Measurements from ENCODE around the gene ELOVL1. TPM values are rescaled to one million over a fixed set of nuclear protein-coding genes. Genes with fewer than 3 reads are reported as not detected.

The ELOVL1 gene
- total RNA-seq, 1 experiment from 2014 or later: 21.6 TPM

DNA sequence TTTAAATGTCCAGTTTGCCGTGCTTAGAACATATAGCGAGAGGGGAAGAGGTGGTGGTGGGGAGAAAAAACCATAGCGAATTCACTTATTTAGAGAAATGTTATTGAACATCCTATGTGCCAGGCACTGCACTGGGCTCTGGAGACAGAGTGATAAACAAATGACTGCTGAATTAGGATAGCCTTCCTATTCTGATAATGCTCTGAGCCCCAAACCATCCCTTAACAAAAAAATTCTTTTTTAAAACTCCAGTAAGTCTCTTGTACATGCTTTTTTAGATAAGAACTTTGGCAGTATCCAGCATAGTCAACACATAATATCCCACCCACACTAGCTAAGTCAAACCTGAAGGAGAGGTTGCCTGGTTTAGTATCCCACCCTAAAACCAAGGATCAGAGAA, 30.4 kb upstream of the ELOVL1 start:
- no peak overlapping the region for H2BK5ac ChIP-seq (ENCODE audit: insufficient read length, low read length)
- no peaks in the 10 kb centered on the region for H3K79me1 ChIP-seq (ENCODE audit: insufficient read depth, low read depth, low read length, poor library complexity, severe bottlenecking)
- no peaks in the 10 kb centered on the region for H3K9me3 ChIP-seq (ENCODE audit: control insufficient read depth, low read depth, low read length)
- H2BK20ac ChIP-seq (ENCODE audit: low read depth, low read length, poor library complexity, severe bottlenecking): no peak overlapping the region
- H3K79me2 ChIP-seq (ENCODE audit: insufficient read depth, low read length): no peaks in the 10 kb centered on the region; the same call in 1 of the 2 replicates
- H3K4me1 ChIP-seq (ENCODE audit: insufficient read depth, low read length): no peaks in the 10 kb centered on the region
- no peak overlapping the region for H4K5ac ChIP-seq (ENCODE audit: insufficient read length, low read depth, low read length)
- peaks cover 0 to 10% (median 2%) of the 10 kb centered on the region in 3 experiments; a peak in 4 of 7 replicates for H3K36me3 Mint-ChIP-seq (ENCODE audit: insufficient read depth in 1 of 3, low read depth in 3 of 3)
- no peak overlapping the region for H2BK15ac ChIP-seq (ENCODE audit: low read depth, low read length)
- no peaks in the 10 kb centered on the region for H3K9me3 Mint-ChIP-seq
- no peak overlapping the region for H3K9ac ChIP-seq (ENCODE audit: extremely low read depth, insufficient read length, low read length)
- no peak overlapping the region for H3K4ac ChIP-seq (ENCODE audit: low read depth, low read length)
- H3K23me2 ChIP-seq (ENCODE audit: insufficient read length, low read depth, low read length, poor library complexity, severe bottlenecking): no peaks in the 10 kb centered on the region
- H3K27ac Mint-ChIP-seq: no peak overlapping the region; a peak in 1 of 7 replicates
- no peaks in the 10 kb centered on the region for H3K27me3 Mint-ChIP-seq (ENCODE audit: low read depth)
- H3K18ac ChIP-seq (ENCODE audit: insufficient read length, low read depth, low read length): no peak overlapping the region
- no peak overlapping the region for H3K14ac ChIP-seq (ENCODE audit: insufficient read depth, low read length)
- no peak overlapping the region for H3K23ac ChIP-seq (ENCODE audit: insufficient read length, low read depth, low read length)
- H2BK12ac ChIP-seq (ENCODE audit: insufficient read length, low read depth, low read length): no peak overlapping the region
- TF ChIP-seq, protein P1, sequence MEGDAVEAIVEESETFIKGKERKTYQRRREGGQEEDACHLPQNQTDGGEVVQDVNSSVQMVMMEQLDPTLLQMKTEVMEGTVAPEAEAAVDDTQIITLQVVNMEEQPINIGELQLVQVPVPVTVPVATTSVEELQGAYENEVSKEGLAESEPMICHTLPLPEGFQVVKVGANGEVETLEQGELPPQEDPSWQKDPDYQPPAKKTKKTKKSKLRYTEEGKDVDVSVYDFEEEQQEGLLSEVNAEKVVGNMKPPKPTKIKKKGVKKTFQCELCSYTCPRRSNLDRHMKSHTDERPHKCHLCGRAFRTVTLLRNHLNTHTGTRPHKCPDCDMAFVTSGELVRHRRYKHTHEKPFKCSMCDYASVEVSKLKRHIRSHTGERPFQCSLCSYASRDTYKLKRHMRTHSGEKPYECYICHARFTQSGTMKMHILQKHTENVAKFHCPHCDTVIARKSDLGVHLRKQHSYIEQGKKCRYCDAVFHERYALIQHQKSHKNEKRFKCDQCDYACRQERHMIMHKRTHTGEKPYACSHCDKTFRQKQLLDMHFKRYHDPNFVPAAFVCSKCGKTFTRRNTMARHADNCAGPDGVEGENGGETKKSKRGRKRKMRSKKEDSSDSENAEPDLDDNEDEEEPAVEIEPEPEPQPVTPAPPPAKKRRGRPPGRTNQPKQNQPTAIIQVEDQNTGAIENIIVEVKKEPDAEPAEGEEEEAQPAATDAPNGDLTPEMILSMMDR (conservative IDR thresholded peaks at IDR 0.05): no peak
- no peak overlapping the region for H2AK5ac ChIP-seq (ENCODE audit: insufficient read length, low read length)
- H4K20me1 ChIP-seq (ENCODE audit: control insufficient read depth, insufficient read depth, insufficient read length): no peaks in the 10 kb centered on the region
- no peak overlapping the region for H3T11ph ChIP-seq (ENCODE audit: low read length)
- no peak overlapping the region for H4K91ac ChIP-seq (ENCODE audit: insufficient read length, low read depth, low read length)
- no peak overlapping the region for H2BK120ac ChIP-seq (ENCODE audit: low read depth, low read length, poor library complexity, severe bottlenecking)
- no peaks in the 10 kb centered on the region for H3K27me3 ChIP-seq (ENCODE audit: insufficient read depth, low read length)
- H3K27ac ChIP-seq (ENCODE audit: insufficient read length, low read depth, low read length): no peak overlapping the region
- H3K4me2 ChIP-seq (ENCODE audit: insufficient read depth, insufficient read length, low read length): no peak overlapping the region
- H3K4me1 Mint-ChIP-seq: no peaks in the 10 kb centered on the region
- no peak for DNase-seq
- H4K8ac ChIP-seq (replicated peaks; ENCODE audit: insufficient read length, low read depth, low read length): no peak overlapping the region
- H3K4me3 Mint-ChIP-seq: no peak overlapping the region
- no peak overlapping the region for H2AFZ ChIP-seq (ENCODE audit: low read length)
- no peak overlapping the region for H3K56ac ChIP-seq (ENCODE audit: insufficient read length, low read depth, low read length)
- no CpG with 5 or more reads among the region's 3 CpGs for WGBS (ENCODE audit: extremely low coverage, insufficient read length, low lambda C conversion rate)
